ENCODE measurements around the gene ADAMTS17. TPM values are rescaled to one million over a fixed set of nuclear protein-coding genes. Genes with fewer than 3 reads are reported as not detected.
A peak's percentile ranks its signal among the peaks of the same experiment; 100 is the strongest.

Gene ADAMTS17
- total RNA-seq, 1 experiment from 2014 or later: 1.6 TPM

- ChIA-PET CTCF (interaction anchor here (0.7 kb wide), 1 partner anchor 954 kb away, joined by 5 read pairs; the partner anchor contains the start of gene SNRPA1), POLR2A (no interaction called here)
- no peak for DNase-seq (ENCODE audit: low read depth, low spot score)
- peaks cover 19% of the 10 kb centered on the region for H3K27me3 ChIP-seq (ENCODE audit: control insufficient read depth, insufficient read depth, low read length)
- no peaks in the 10 kb centered on the region for H3K4me1 ChIP-seq (ENCODE audit: control insufficient read depth, insufficient read depth, low read length)
- H3K27ac ChIP-seq (ENCODE audit: low read length): no peak overlapping the region
- peak overlapping the region; percentile 62 for H3K4me3 ChIP-seq (ENCODE audit: low read depth in 2 of 2, low read length in 2 of 2)
- peak; percentile 47 for ATAC-seq
- H3K36me3 ChIP-seq (ENCODE audit: control insufficient read depth, insufficient read depth, low read length): no peaks in the 10 kb centered on the region
- H3K9me3 ChIP-seq (ENCODE audit: control insufficient read depth, insufficient read depth, low read depth, low read length): no peaks in the 10 kb centered on the region
- in situ Hi-C loops (cut with HindIII; ENCODE audit: low pct_unique_long_range_greater_than_20kb, low sequenced_read_pairs): no loop called here
- intact Hi-C loops (cut with micrococcal nuclease; ENCODE audit: unreplicated experiment): loop anchor here (10.0 kb wide), 1 partner anchor 254 kb away; no protein-coding TSS in a partner anchor
- TF ChIP-seq REST (IDR thresholded peaks at IDR 0.05; ENCODE audit: insufficient read depth in 1 of 2, low read depth in 2 of 2, low read length in 1 of 2): no peak
- BruUV-seq (replicated peaks): no TSS peak
Measured at GRCh38 chr15:100341239-100341749, 481 bp downstream of the ADAMTS17 start.

GRCh38 chr15:100340721-100341238, 995 bp downstream of the ADAMTS17 start:
- 0 out of 2 replicates have a peak, but pooled peaks have one; percentile 1 for ATAC-seq
- H3K4me3 ChIP-seq (ENCODE audit: low read depth in 2 of 2, low read length in 2 of 2): no peak overlapping the region

More at GRCh38 chr15:100340721-100341238, 995 bp downstream of the ADAMTS17 start:
- in situ Hi-C loops (cut with HindIII; ENCODE audit: low pct_unique_long_range_greater_than_20kb, low sequenced_read_pairs) (no loop called here), intact Hi-C loops (cut with micrococcal nuclease; ENCODE audit: unreplicated experiment) (loop anchor here (10.0 kb wide), 1 partner anchor 254 kb away; no protein-coding TSS in a partner anchor)
- no peak for TF ChIP-seq POLR2AphosphoS5 (IDR thresholded peaks at IDR 0.05; ENCODE audit: low read depth, low read length)
- TF ChIP-seq CTCF (IDR thresholded peaks at IDR 0.05): no peak
- TF ChIP-seq SIN3A (IDR thresholded peaks at IDR 0.05; ENCODE audit: borderline replicate concordance, insufficient read depth, low read depth, low read length): no peak
- no peak for TF ChIP-seq TCF7L2 (IDR thresholded peaks at IDR 0.05; ENCODE audit: low read depth, low read length)
- TF ChIP-seq REST (IDR thresholded peaks at IDR 0.05; ENCODE audit: insufficient read depth in 1 of 2, low read depth in 2 of 2, low read length in 1 of 2): no peak
- BruUV-seq (replicated peaks): no TSS peak
- Histone ChIP-seq H3K4me1 (ENCODE audit: control insufficient read depth, insufficient read depth, low read length) (no peaks in the 10 kb centered on the region), H3K36me3 (ENCODE audit: control insufficient read depth, insufficient read depth, low read length) (no peaks in the 10 kb centered on the region), H3K27ac (ENCODE audit: low read length) (no peak overlapping the region), H3K9me3 (ENCODE audit: control insufficient read depth, insufficient read depth, low read depth, low read length) (no peaks in the 10 kb centered on the region), H3K27me3 (ENCODE audit: control insufficient read depth, insufficient read depth, low read length) (peaks cover 19% of the 10 kb centered on the region)
- CTCF ChIA-PET: interaction anchor here (0.7 to 2.3 kb wide), 2 partner anchors 9 to 955 kb away, joined by 5 to 11 read pairs; partner anchors contain the start of gene SNRPA1
- DNase-seq (ENCODE audit: low read depth, low spot score): no peak
- POLR2A ChIA-PET: no interaction called here
